Trophoblast cell (in vitro differentiated cells and primary cell): ENCODE data around the gene CLK4.

Experiments
- DNase-seq, 2 donors: peaks; one replicate each; pipeline ENCODE4 v3.0.0-alpha.2; 2016
- H2AFZ ChIP-seq: 2 replicates; pipeline ENCODE4 v1.6.1; 2013; ENCODE audit warnings: low read length, moderate library complexity, mild to moderate bottlenecking; ENCODE audit not compliant: insufficient read depth, poor library complexity
- H2AK5ac ChIP-seq: 2 replicates; pipeline ENCODE4 v1.6.1; 2013; ENCODE audit warnings: mild to moderate bottlenecking, low read length
- H2BK120ac ChIP-seq: 2 replicates; pipeline ENCODE4 v1.6.1; 2013; ENCODE audit warnings: low read length, mild to moderate bottlenecking, moderate library complexity; ENCODE audit not compliant: insufficient read depth, poor library complexity
- H2BK12ac ChIP-seq: 2 replicates; pipeline ENCODE4 v1.6.1; 2013; ENCODE audit warnings: mild to moderate bottlenecking, low read length, moderate library complexity
- H2BK5ac ChIP-seq: 2 replicates; pipeline ENCODE4 v1.6.1; 2013; ENCODE audit warnings: low read length, low read depth, moderate library complexity, mild to moderate bottlenecking; ENCODE audit not compliant: poor library complexity
- H3K14ac ChIP-seq: 2 replicates; pipeline ENCODE4 v1.6.1; 2013; ENCODE audit warnings: mild to moderate bottlenecking, low read length
- H3K18ac ChIP-seq: 2 replicates; pipeline ENCODE4 v1.6.1; 2013; ENCODE audit warnings: mild to moderate bottlenecking, low read length
- H3K23ac ChIP-seq: 2 replicates; pipeline ENCODE4 v1.6.1; 2013; ENCODE audit warnings: low read length
- H3K27ac ChIP-seq: 2 replicates; pipeline ENCODE4 v1.5.1; 2013; ENCODE audit warnings: low read depth, mild to moderate bottlenecking, inconsistent platforms, low read length, moderate library complexity
- H3K27me3 ChIP-seq: 2 replicates; pipeline ENCODE4 v1.6.1; 2013; ENCODE audit warnings: inconsistent platforms, mild to moderate bottlenecking, low read length, moderate library complexity; ENCODE audit not compliant: insufficient read depth
- H3K36me3 ChIP-seq, 2 experiments: 1 replicate in 1 of 2; 2 replicates in 1 of 2; pipeline ENCODE4 v1.6.1; 2013; ENCODE audit warnings: low read length in 2 of 2, mild to moderate bottlenecking in 2 of 2, moderate library complexity in 1 of 2; ENCODE audit not compliant: insufficient read depth in 2 of 2, control insufficient read depth in 1 of 2
- H3K4ac ChIP-seq: 2 replicates; pipeline ENCODE4 v1.6.1; 2013; ENCODE audit warnings: low read depth, mild to moderate bottlenecking, low read length, moderate library complexity
- H3K4me1 ChIP-seq, 2 experiments: 1 replicate in 1 of 2; 2 replicates in 1 of 2; pipeline ENCODE4 v1.6.1; 2013; ENCODE audit warnings: low read length in 2 of 2, mild to moderate bottlenecking in 2 of 2, moderate library complexity in 1 of 2; ENCODE audit not compliant: insufficient read depth in 2 of 2, control insufficient read depth in 1 of 2
- H3K4me2 ChIP-seq: 2 replicates; pipeline ENCODE4 v1.6.1; 2013; ENCODE audit warnings: inconsistent platforms, mild to moderate bottlenecking, low read length, moderate library complexity
- H3K4me3 ChIP-seq: 2 replicates; pipeline ENCODE4 v1.5.1; 2013; ENCODE audit warnings: mild to moderate bottlenecking, low read depth, low read length, inconsistent platforms
- H3K79me1 ChIP-seq: one replicate; pipeline ENCODE4 v1.6.1; 2013; ENCODE audit warnings: low read length
- H3K79me2 ChIP-seq: 2 replicates; pipeline ENCODE4 v1.6.1; 2013; ENCODE audit warnings: low read length, mild to moderate bottlenecking; ENCODE audit not compliant: control insufficient read depth, insufficient read depth, poor library complexity
- H3K9ac ChIP-seq: 2 replicates; pipeline ENCODE4 v1.6.1; 2013; ENCODE audit warnings: mild to moderate bottlenecking, low read length
- H3K9me3 ChIP-seq: 2 replicates; pipeline ENCODE4 v1.6.1; 2013; ENCODE audit warnings: low read depth, mild to moderate bottlenecking, control low read depth, inconsistent platforms, low read length; ENCODE audit not compliant: insufficient read depth
- H4K12ac ChIP-seq: 2 replicates; pipeline ENCODE4 v1.6.1; 2013; ENCODE audit warnings: low read depth, mild to moderate bottlenecking, low read length, moderate library complexity
- H4K8ac ChIP-seq: 2 replicates; pipeline ENCODE4 v1.6.1; 2013; ENCODE audit warnings: low read depth, mild to moderate bottlenecking, low read length, moderate library complexity
- H4K91ac ChIP-seq: one replicate; pipeline ENCODE4 v1.6.1; 2013; ENCODE audit warnings: low read depth, mild to moderate bottlenecking, low read length, moderate library complexity
- WGBS: extraction: QIAGEN DNeasy Blood & Tissue Kit; methylation state at CpG from one replicate; pipeline ENCODE4 v1.1.7; 2013; ENCODE audit warnings: missing lambda C conversion rate; ENCODE audit not compliant: insufficient read length, insufficient coverage; ENCODE audit errors: extremely low coverage; 5-methylcytosine and 5-hydroxymethylcytosine counted together

CLK4 gene

DNA sequence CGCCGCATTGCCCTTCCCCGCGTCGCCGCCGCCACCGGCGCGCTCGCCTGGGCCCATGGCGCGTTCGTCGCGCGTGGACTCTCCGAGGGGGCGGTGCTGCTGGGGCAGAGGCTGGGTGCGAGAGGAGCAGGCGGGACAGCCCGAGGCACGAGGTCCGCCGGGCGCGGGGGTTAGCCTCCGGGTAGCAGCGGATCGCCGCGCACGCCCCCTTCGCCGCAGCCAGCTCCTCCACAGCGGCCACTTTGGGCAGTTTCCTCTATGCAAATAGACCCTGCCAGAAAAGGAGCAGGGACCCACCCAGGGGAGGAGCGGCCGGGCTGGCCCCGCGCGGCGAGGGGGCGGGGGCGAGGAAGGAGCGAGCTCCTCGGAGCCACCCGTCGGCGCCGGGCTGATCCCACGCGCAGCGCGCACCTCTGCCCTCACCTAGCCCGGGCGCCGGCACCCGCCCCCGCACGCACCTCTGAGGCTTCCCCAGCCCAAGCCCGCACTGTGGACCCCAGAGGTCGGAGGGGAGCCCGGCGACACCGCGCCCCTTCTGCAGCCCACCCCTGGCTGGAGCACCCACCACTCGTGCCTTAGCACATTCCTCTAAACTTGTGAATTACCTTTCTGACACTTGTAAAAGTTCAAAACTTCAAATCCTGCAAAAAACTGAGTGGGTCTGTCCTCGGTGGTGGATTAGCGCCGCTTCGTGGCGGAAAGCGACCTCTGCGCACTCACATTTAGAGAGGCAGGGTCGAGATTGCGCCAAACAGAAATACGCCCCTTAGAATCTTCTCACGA lies 36.5 kb downstream of the CLK4 start, which contains the start of gene COL23A1:
TSS of gene COL23A1 (minus strand) at position 253 of the 783 bp plus-strand sequence.
- H3K27ac ChIP-seq: no peak within 1 kb of the TSS
- no peak within 1 kb of the TSS for H2BK5ac ChIP-seq
- no CpG with 5 or more reads among the region's 78 CpGs for WGBS
- no peak within 1 kb of the TSS for H4K91ac ChIP-seq
- H2BK120ac ChIP-seq: no peak within 1 kb of the TSS
- peaks cover 8% of the 10 kb centered on the region for H3K9me3 ChIP-seq
- no peak within 1 kb of the TSS for H3K9ac ChIP-seq
- H2BK12ac ChIP-seq: no peak within 1 kb of the TSS
- H3K4me3 ChIP-seq: peak within 1 kb of the TSS; percentile 62
- peak within 1 kb of the TSS; percentile 26 for H2AFZ ChIP-seq
- no peak within 1 kb of the TSS for H3K4ac ChIP-seq
- no peak within 1 kb of the TSS for H4K12ac ChIP-seq
- peak; percentile 34 to 70 for DNase-seq
- no peaks in the 10 kb centered on the region for H3K79me1 ChIP-seq
- no peaks in the 10 kb centered on the region for H3K79me2 ChIP-seq
- H3K4me2 ChIP-seq: peak within 1 kb of the TSS; percentile 82
- peaks cover 6 to 10% of the 10 kb centered on the region in 2 experiments for H3K4me1 ChIP-seq
- H3K23ac ChIP-seq: no peak within 1 kb of the TSS
- no peak within 1 kb of the TSS for H3K18ac ChIP-seq
- no peak within 1 kb of the TSS for H4K8ac ChIP-seq
- peaks cover 17% of the 10 kb centered on the region for H3K27me3 ChIP-seq
- no peak within 1 kb of the TSS for H2AK5ac ChIP-seq
- no peaks in the 10 kb centered on the region for H3K36me3 ChIP-seq
- peak within 1 kb of the TSS; percentile 7 for H3K14ac ChIP-seq

- Histone ChIP-seq H3K9me3 (peaks cover 8% of the 10 kb centered on the region), H3K4ac (no peak overlapping the region), H3K4me2 (peak overlapping the region; percentile 82), H2BK120ac (no peak overlapping the region), H3K4me3 (peak overlapping the region; percentile 62), H3K27ac (no peak overlapping the region), H4K12ac (no peak overlapping the region), H3K79me1 (no peaks in the 10 kb centered on the region), H4K91ac (no peak overlapping the region), H2AFZ (no peak overlapping the region), H4K8ac (no peak overlapping the region), H2BK12ac (no peak overlapping the region), H3K4me1 (peaks cover 6 to 10% of the 10 kb centered on the region in 2 experiments), H2BK5ac (no peak overlapping the region), H3K18ac (no peak overlapping the region), H3K14ac (peak overlapping the region; percentile 7), H3K27me3 (peaks cover 17% of the 10 kb centered on the region), H3K23ac (no peak overlapping the region), H3K9ac (no peak overlapping the region), H2AK5ac (no peak overlapping the region), H3K79me2 (no peaks in the 10 kb centered on the region), H3K36me3 (no peaks in the 10 kb centered on the region)
- no CpG with 5 or more reads among the region's 91 CpGs for WGBS
- DNase-seq: peak; percentile 15 to 45
Measured at GRCh38 chr5:178589180-178590140, 37.4 kb downstream of the CLK4 start.

DNA sequence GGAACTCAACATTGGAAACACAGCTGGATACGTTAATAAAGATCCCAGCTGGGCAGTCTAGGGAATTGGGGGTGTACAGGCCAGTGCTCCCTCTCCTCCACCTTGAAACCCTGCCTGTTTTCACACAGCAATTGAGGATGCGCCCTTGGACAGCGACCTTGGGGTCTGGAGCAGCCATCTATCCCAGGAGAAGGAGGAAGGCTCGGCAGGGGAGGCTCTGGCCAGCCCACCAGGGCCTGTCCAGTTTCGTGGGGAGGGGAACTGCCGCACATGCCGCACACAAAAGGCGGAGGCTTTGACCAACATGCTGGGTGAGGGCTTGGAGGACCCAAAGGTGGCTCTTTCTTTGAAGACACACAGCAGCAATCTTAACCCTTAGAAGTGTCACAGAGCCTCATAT lies 38.1 kb downstream of the CLK4 start:
- Histone ChIP-seq H2BK120ac (no peak overlapping the region), H3K4me3 (no peak overlapping the region), H3K4ac (no peak overlapping the region), H4K8ac (no peak overlapping the region), H2BK12ac (no peak overlapping the region), H2AFZ (no peak overlapping the region), H3K9me3 (peaks cover 8% of the 10 kb centered on the region), H3K9ac (no peak overlapping the region), H3K27ac (no peak overlapping the region), H4K91ac (no peak overlapping the region), H3K27me3 (peaks cover 17% of the 10 kb centered on the region), H3K4me2 (no peak overlapping the region), H3K18ac (no peak overlapping the region), H2BK5ac (no peak overlapping the region), H3K4me1 (peaks cover 6 to 10% of the 10 kb centered on the region in 2 experiments), H3K23ac (no peak overlapping the region), H3K36me3 (no peaks in the 10 kb centered on the region), H3K14ac (no peak overlapping the region), H3K79me2 (no peaks in the 10 kb centered on the region), H2AK5ac (no peak overlapping the region), H4K12ac (no peak overlapping the region), H3K79me1 (no peaks in the 10 kb centered on the region)
- DNase-seq: no peak
- WGBS: no CpG with 5 or more reads among the region's 8 CpGs

DNA sequence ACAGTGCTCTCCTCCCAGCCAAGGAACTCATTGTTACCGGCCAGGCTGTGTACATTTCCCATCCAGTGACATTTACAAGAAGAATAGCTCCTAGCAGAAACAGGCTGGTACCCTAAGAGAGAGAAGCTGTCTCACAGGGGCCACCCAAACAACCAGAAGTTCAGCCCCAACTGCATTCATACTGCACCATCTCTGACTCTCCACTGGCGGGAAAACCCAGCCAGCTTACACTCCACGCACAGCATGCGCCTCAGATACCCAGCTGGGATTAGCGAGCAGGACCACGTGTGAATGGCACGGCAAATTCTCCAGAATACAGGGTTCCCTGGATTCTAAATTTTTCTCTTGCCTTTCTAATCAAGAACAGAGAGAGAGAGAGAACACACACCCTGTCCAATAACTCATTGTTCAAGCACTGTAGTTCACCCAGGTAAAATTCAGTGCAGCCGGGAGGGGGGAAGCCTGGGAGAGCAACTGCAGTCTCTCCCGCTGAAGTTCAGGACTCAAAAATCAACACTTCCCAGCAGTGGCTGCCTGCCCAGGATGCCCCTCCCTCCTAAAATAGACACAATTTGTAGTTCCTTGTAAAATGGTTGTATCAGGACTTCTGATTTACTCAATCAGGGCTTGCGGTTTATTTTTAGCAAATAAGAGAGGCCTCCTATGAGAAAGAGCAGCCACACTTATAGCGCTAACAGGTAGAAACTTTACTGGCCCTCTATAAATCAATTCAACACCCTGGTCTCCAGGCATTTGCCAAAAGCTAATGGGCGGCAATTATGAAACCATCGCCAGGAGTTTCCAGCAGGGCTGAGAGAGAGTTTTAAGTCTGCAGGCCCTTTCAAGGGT lies 38.9 kb downstream of the CLK4 start:
- Histone ChIP-seq H3K27me3 (peaks cover 17% of the 10 kb centered on the region), H3K9me3 (peaks cover 8% of the 10 kb centered on the region), H2BK12ac (no peak overlapping the region), H3K36me3 (no peaks in the 10 kb centered on the region), H3K18ac (no peak overlapping the region), H3K4me3 (no peak overlapping the region), H2BK120ac (no peak overlapping the region), H4K12ac (no peak overlapping the region), H2BK5ac (no peak overlapping the region), H3K79me2 (no peaks in the 10 kb centered on the region), H4K91ac (no peak overlapping the region), H3K79me1 (no peaks in the 10 kb centered on the region), H3K14ac (no peak overlapping the region), H3K4me2 (no peak overlapping the region), H2AK5ac (no peak overlapping the region), H3K9ac (no peak overlapping the region), H4K8ac (no peak overlapping the region), H2AFZ (no peak overlapping the region), H3K4ac (no peak overlapping the region), H3K27ac (no peak overlapping the region), H3K4me1 (peaks cover 6 to 10% of the 10 kb centered on the region in 2 experiments), H3K23ac (no peak overlapping the region)
- WGBS: no CpG with 5 or more reads among the region's 13 CpGs
- no peak for DNase-seq
